ENCODE data around the gene NLGN4Y.

Gene NLGN4Y

DNA sequence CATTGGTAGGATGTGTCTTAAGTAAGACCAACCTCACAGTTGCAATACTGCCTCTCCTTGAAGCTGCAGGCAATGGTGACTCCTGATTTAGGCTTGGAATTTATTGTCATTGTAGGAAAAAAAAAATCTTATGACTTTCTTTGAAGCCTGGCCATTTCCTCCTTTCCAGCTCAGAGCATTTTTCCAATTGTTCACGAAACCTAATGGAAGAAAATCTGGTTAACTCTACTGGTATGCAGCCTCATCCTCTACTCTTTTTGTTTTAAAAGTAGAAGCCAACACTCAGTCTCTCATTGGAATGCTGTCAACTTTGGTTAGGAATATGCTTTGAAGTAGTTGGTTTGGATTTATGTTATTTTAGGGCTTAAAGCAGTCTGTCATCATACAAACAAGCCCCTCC, 298.6 kb downstream of the NLGN4Y start:
- no peak overlapping the region for H3K9ac ChIP-seq (ENCODE audit: low read depth, low read length, poor library complexity)
- no peak overlapping the region for H2AK5ac ChIP-seq (ENCODE audit: low read depth, low read length)
- no peak overlapping the region for H3K4me2 ChIP-seq (ENCODE audit: insufficient read depth, low read length, poor library complexity, severe bottlenecking)
- no peak overlapping the region for H3K4me3 ChIP-seq (ENCODE audit: low read length in 2 of 2)
- no peaks in the 10 kb centered on the region for H3K36me3 ChIP-seq (replicated peaks in 1 of 2; ENCODE audit: control insufficient read depth in 2 of 2, insufficient read depth in 2 of 2, low read length in 2 of 2)
- H3K4me1 ChIP-seq (ENCODE audit: control insufficient read depth in 2 of 2, insufficient read depth in 1 of 2, low read depth in 1 of 2, low read length in 2 of 2): no peaks in the 10 kb centered on the region
- H2BK12ac ChIP-seq (ENCODE audit: low read length): no peak overlapping the region
- no peak overlapping the region for H2AFZ ChIP-seq (ENCODE audit: low read length)
- H3K23ac ChIP-seq (ENCODE audit: low read depth, low read length, poor library complexity): no peak overlapping the region
- no peaks in the 10 kb centered on the region for H3K27me3 ChIP-seq (ENCODE audit: control insufficient read depth in 3 of 3, insufficient read depth in 3 of 3, low read depth in 1 of 3, low read length in 3 of 3)
- H3K79me1 ChIP-seq (ENCODE audit: low read depth, low read length): no peaks in the 10 kb centered on the region
- no peak overlapping the region for H4K91ac ChIP-seq (ENCODE audit: low read depth, low read length, poor library complexity)
- no peak overlapping the region for H3K18ac ChIP-seq (ENCODE audit: low read length)
- no peak overlapping the region for H3K14ac ChIP-seq (ENCODE audit: low read length)
- H2BK120ac ChIP-seq (ENCODE audit: low read depth, low read length): no peak overlapping the region
- H4K8ac ChIP-seq (ENCODE audit: low read depth, low read length): no peak overlapping the region
- no peak for DNase-seq (ENCODE audit: low spot score)
- H2BK15ac ChIP-seq (ENCODE audit: low read length): no peak overlapping the region
- no peak overlapping the region for H3K27ac ChIP-seq (replicated peaks; ENCODE audit: low read length)
- H2BK5ac ChIP-seq (ENCODE audit: low read length): no peak overlapping the region
- WGBS, 2 donors (ENCODE audit: extremely low coverage in 2 of 2, insufficient read length in 2 of 2, insufficient replicate concordance in 1 of 2): no CpG with 5 or more reads among the region's 1 CpG
- no peak overlapping the region for H3K4ac ChIP-seq (ENCODE audit: low read length)
- H3K9me3 ChIP-seq (replicated peaks in 1 of 2; ENCODE audit: control insufficient read depth in 2 of 2, insufficient read depth in 1 of 2, low read depth in 1 of 2, low read length in 2 of 2): no peaks in the 10 kb centered on the region

DNA sequence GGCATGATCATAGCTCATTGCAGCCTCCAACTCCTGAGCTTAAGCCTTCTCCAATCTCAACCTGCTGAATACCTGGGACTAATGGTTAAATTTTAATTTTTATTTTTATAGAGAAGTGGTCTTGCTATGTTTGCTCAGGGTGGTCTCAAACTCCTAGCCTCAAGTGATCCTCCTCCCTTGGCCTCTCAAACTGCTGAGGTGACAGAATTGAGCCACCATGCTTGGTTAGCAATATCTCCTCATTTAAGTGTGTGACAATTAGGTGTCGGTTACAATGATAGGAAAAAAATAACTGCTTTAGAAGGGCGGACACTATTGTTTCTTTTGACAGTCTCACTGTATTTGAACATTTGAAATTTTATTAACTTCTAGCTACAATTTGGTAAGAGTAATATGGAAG, 300.3 kb downstream of the NLGN4Y start:
- Histone ChIP-seq H3K79me1 (ENCODE audit: low read depth, low read length) (no peaks in the 10 kb centered on the region), H2BK15ac (ENCODE audit: low read length) (no peak overlapping the region), H3K4me2 (ENCODE audit: insufficient read depth, low read length, poor library complexity, severe bottlenecking) (no peak overlapping the region), H3K9me3 (replicated peaks in 1 of 2; ENCODE audit: control insufficient read depth in 2 of 2, insufficient read depth in 1 of 2, low read depth in 1 of 2, low read length in 2 of 2) (no peaks in the 10 kb centered on the region), H3K23ac (ENCODE audit: low read depth, low read length, poor library complexity) (no peak overlapping the region), H3K27ac (replicated peaks; ENCODE audit: low read length) (no peak overlapping the region), H2BK12ac (ENCODE audit: low read length) (no peak overlapping the region), H2BK120ac (ENCODE audit: low read depth, low read length) (no peak overlapping the region), H3K4ac (ENCODE audit: low read length) (no peak overlapping the region), H4K91ac (ENCODE audit: low read depth, low read length, poor library complexity) (no peak overlapping the region), H2AFZ (ENCODE audit: low read length) (no peak overlapping the region), H2BK5ac (ENCODE audit: low read length) (no peak overlapping the region), H4K8ac (ENCODE audit: low read depth, low read length) (no peak overlapping the region), H2AK5ac (ENCODE audit: low read depth, low read length) (no peak overlapping the region), H3K27me3 (ENCODE audit: control insufficient read depth in 3 of 3, insufficient read depth in 3 of 3, low read depth in 1 of 3, low read length in 3 of 3) (no peaks in the 10 kb centered on the region), H3K18ac (ENCODE audit: low read length) (no peak overlapping the region), H3K9ac (ENCODE audit: low read depth, low read length, poor library complexity) (no peak overlapping the region), H3K14ac (ENCODE audit: low read length) (no peak overlapping the region), H3K36me3 (replicated peaks in 1 of 2; ENCODE audit: control insufficient read depth in 2 of 2, insufficient read depth in 2 of 2, low read length in 2 of 2) (no peaks in the 10 kb centered on the region), H3K4me1 (ENCODE audit: control insufficient read depth in 2 of 2, insufficient read depth in 1 of 2, low read depth in 1 of 2, low read length in 2 of 2) (no peaks in the 10 kb centered on the region), H3K4me3 (ENCODE audit: low read length in 2 of 2) (no peak overlapping the region)
- WGBS, 2 donors (ENCODE audit: extremely low coverage in 2 of 2, insufficient read length in 2 of 2, insufficient replicate concordance in 1 of 2): no CpG with 5 or more reads among the region's 2 CpGs
- DNase-seq (ENCODE audit: low spot score): no peak

DNA sequence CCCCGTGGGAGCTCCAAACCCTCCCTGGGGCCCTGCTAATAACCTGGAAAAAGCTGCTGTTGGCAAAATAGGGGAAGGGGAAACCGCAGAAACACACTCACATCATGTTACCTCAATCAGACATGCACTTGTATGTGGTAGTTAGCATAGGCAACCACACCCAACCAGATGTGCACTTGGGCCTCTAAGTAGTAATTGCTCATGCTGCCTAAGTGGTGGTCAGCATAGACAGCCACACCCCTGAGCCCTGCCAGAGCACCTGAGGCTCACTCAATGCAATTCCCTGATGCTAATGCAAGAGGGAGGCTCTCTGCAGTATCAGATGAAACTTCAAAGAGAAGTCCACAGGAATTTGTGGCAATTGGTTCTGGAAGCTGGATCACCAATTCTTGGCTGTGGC, 301.4 kb downstream of the NLGN4Y start:
- no CpG with 5 or more reads among the region's 2 CpGs for WGBS, 2 donors (ENCODE audit: extremely low coverage in 2 of 2, insufficient read length in 2 of 2, insufficient replicate concordance in 1 of 2)

DNA sequence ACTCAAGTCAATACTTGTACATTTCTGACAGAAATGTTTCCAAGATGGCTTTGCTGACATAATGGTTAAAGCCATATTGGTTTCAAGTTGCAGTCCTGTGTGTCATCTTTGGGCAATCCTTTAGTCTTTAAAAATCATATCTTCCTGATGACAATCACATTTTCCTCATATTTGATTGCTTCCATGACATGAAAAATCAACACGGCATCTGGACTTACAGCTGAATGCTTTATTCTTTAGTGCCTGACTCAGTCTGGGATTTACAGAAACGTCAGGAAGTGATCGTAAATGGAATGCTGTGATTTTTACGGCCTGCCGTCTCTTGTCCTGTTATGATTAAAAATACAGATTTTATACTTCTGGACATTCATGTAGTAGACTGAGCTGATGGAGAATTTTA, 304.2 kb downstream of the NLGN4Y start:
- Histone ChIP-seq H4K91ac (ENCODE audit: low read depth, low read length, poor library complexity) (no peak overlapping the region), H2BK15ac (ENCODE audit: low read length) (no peak overlapping the region), H2BK120ac (ENCODE audit: low read depth, low read length) (no peak overlapping the region), H3K4me2 (ENCODE audit: insufficient read depth, low read length, poor library complexity, severe bottlenecking) (no peak overlapping the region), H3K79me1 (ENCODE audit: low read depth, low read length) (no peaks in the 10 kb centered on the region), H3K36me3 (replicated peaks in 1 of 2; ENCODE audit: control insufficient read depth in 2 of 2, insufficient read depth in 2 of 2, low read length in 2 of 2) (peaks cover 0 to 6% of the 10 kb centered on the region in 2 donors), H3K23ac (ENCODE audit: low read depth, low read length, poor library complexity) (no peak overlapping the region), H2AK5ac (ENCODE audit: low read depth, low read length) (no peak overlapping the region), H3K4me3 (ENCODE audit: low read length in 2 of 2) (no peak overlapping the region), H3K4ac (ENCODE audit: low read length) (no peak overlapping the region), H3K14ac (ENCODE audit: low read length) (no peak overlapping the region), H4K8ac (ENCODE audit: low read depth, low read length) (no peak overlapping the region), H3K27ac (replicated peaks; ENCODE audit: low read length) (no peak overlapping the region), H3K18ac (ENCODE audit: low read length) (no peak overlapping the region), H3K9ac (ENCODE audit: low read depth, low read length, poor library complexity) (no peak overlapping the region), H3K9me3 (replicated peaks in 1 of 2; ENCODE audit: control insufficient read depth in 2 of 2, insufficient read depth in 1 of 2, low read depth in 1 of 2, low read length in 2 of 2) (no peaks in the 10 kb centered on the region), H2AFZ (ENCODE audit: low read length) (no peak overlapping the region), H3K27me3 (ENCODE audit: control insufficient read depth in 3 of 3, insufficient read depth in 3 of 3, low read depth in 1 of 3, low read length in 3 of 3) (no peaks in the 10 kb centered on the region), H2BK5ac (ENCODE audit: low read length) (no peak overlapping the region), H3K4me1 (ENCODE audit: control insufficient read depth in 2 of 2, insufficient read depth in 1 of 2, low read depth in 1 of 2, low read length in 2 of 2) (no peaks in the 10 kb centered on the region), H2BK12ac (ENCODE audit: low read length) (no peak overlapping the region)
- no CpG with 5 or more reads among the region's 5 CpGs for WGBS, 2 donors (ENCODE audit: extremely low coverage in 2 of 2, insufficient read length in 2 of 2, insufficient replicate concordance in 1 of 2)
- DNase-seq (ENCODE audit: low spot score): no peak

More for the DNA sequence above, 301.4 kb downstream of the NLGN4Y start:
- Histone ChIP-seq H3K4me3 (ENCODE audit: low read length in 2 of 2) (no peak overlapping the region), H3K18ac (ENCODE audit: low read length) (no peak overlapping the region), H3K27me3 (ENCODE audit: control insufficient read depth in 3 of 3, insufficient read depth in 3 of 3, low read depth in 1 of 3, low read length in 3 of 3) (no peaks in the 10 kb centered on the region), H3K9ac (ENCODE audit: low read depth, low read length, poor library complexity) (no peak overlapping the region), H2AFZ (ENCODE audit: low read length) (no peak overlapping the region), H4K91ac (ENCODE audit: low read depth, low read length, poor library complexity) (no peak overlapping the region), H3K27ac (replicated peaks; ENCODE audit: low read length) (no peak overlapping the region), H2BK12ac (ENCODE audit: low read length) (no peak overlapping the region), H2BK120ac (ENCODE audit: low read depth, low read length) (no peak overlapping the region), H3K4me1 (ENCODE audit: control insufficient read depth in 2 of 2, insufficient read depth in 1 of 2, low read depth in 1 of 2, low read length in 2 of 2) (no peaks in the 10 kb centered on the region), H3K14ac (ENCODE audit: low read length) (no peak overlapping the region), H3K9me3 (replicated peaks in 1 of 2; ENCODE audit: control insufficient read depth in 2 of 2, insufficient read depth in 1 of 2, low read depth in 1 of 2, low read length in 2 of 2) (no peaks in the 10 kb centered on the region), H3K79me1 (ENCODE audit: low read depth, low read length) (no peaks in the 10 kb centered on the region), H3K4me2 (ENCODE audit: insufficient read depth, low read length, poor library complexity, severe bottlenecking) (no peak overlapping the region), H3K36me3 (replicated peaks in 1 of 2; ENCODE audit: control insufficient read depth in 2 of 2, insufficient read depth in 2 of 2, low read length in 2 of 2) (peaks cover 0 to 2% of the 10 kb centered on the region in 2 donors), H3K23ac (ENCODE audit: low read depth, low read length, poor library complexity) (no peak overlapping the region), H2BK5ac (ENCODE audit: low read length) (no peak overlapping the region), H2BK15ac (ENCODE audit: low read length) (no peak overlapping the region), H2AK5ac (ENCODE audit: low read depth, low read length) (no peak overlapping the region), H3K4ac (ENCODE audit: low read length) (no peak overlapping the region), H4K8ac (ENCODE audit: low read depth, low read length) (no peak overlapping the region)
- no peak for DNase-seq (ENCODE audit: low spot score)
